Tibial artery (tissue), 4 donors: ENCODE measurements around the gene TNS1.
"Not testable (repeated sequence)": the region's sequence is repeated elsewhere in the genome, so short reads cannot be mapped to it uniquely, and the experiment has no call there.

Experiments used
- DNase-seq, 2 donors: peaks; one replicate each; pipeline ENCODE4 v3.0.0-alpha.2; 2019
- H3K27ac ChIP-seq, 2 donors: fragments of 200-600 bp; sonication (generic) in 1 of 2; 1 replicate in 1 of 2; 2 replicates in 1 of 2; pipeline ENCODE4 v1.5.1; 2018 to 2019; ENCODE audit warnings: mild to moderate bottlenecking in 1 of 2
- H3K27me3 ChIP-seq, 2 donors: fragments of 200-600 bp; sonication (generic) in 1 of 2; one replicate each; pipeline versions ENCODE4 v1.5.1 to v1.6.0; 2016 to 2019
- H3K36me3 ChIP-seq, 3 donors: fragments of 200-600 bp; sonication (generic) in 2 of 3; one replicate each; pipeline ENCODE4 v1.5.1; 2016 to 2019; ENCODE audit warnings: mild to moderate bottlenecking in 2 of 3
- H3K4me1 ChIP-seq, 4 donors: fragments of 200-600 bp; sonication (generic) in 2 of 4; 1 replicate in 3 of 4; 2 replicates in 1 of 4; pipeline ENCODE4 v1.5.1; 2016 to 2019
- H3K4me3 ChIP-seq, 2 donors: fragments of 200-600 bp; sonication (generic) in 1 of 2; 1 replicate in 1 of 2; 2 replicates in 1 of 2; pipeline ENCODE4 v1.5.1; 2018 to 2019; ENCODE audit warnings: mild to moderate bottlenecking in 2 of 2
- H3K9me3 ChIP-seq, 3 donors: fragments of 200-600 bp; sonication (generic) in 1 of 3; one replicate each; pipeline ENCODE4 v1.5.1; 2016 to 2019
- intact Hi-C: fragments of 100-400 bp; cut with DNase I; formaldehyde crosslinking; loops from one replicate; pipeline ENCODE4 v1.15.0; 2023; ENCODE audit warnings: low total_unique reads
- TF ChIP-seq, protein P1 (sequence below), 2 experiments: fragments of 200-600 bp in 1 of 2; fragments of 450-650 bp in 1 of 2; IDR thresholded peaks; one replicate each; pipeline ENCODE4 v1.5.1; 2017 to 2019; ENCODE audit warnings: antibody characterized with exemption in 2 of 2, mild to moderate bottlenecking in 1 of 2, moderate library complexity in 1 of 2

Gene TNS1

DNA sequence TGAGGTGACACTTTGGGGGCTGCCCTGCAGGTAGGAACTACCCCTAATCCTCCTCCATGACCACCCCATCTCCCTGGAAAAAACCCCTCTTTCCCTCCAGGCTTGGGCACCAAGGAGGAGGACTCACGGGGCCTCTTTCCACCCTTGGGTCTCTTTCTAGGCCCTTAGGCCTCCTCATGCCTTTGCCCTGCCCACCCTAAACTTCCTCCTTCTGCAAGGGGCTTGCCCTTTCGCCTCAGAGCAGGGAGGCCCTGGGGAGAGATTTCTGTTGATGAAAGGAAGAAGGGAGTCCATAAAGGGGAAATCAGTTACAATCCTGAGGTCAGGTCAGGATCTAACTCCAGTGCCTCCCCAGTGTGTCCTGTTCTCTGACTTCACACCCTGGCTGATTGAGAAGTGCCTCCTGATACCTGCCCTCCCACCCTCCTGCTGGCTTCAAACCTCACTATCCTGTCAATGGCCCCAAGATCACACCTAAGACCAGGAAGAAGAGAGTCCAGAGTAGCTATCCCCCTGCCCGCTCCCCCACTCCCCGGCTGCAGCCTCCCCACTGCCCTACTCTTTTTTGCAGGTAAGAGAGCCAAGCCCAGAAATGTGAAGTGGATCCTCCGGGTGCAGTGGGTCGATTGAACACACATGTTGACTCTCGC lies 16.7 kb upstream of the TNS1 start:
- H3K36me3 ChIP-seq, result no peaks in the 10 kb centered on the region
- DNase-seq, result peak in 1 of 2 donors; percentile 41
- TF ChIP-seq, protein P1, sequence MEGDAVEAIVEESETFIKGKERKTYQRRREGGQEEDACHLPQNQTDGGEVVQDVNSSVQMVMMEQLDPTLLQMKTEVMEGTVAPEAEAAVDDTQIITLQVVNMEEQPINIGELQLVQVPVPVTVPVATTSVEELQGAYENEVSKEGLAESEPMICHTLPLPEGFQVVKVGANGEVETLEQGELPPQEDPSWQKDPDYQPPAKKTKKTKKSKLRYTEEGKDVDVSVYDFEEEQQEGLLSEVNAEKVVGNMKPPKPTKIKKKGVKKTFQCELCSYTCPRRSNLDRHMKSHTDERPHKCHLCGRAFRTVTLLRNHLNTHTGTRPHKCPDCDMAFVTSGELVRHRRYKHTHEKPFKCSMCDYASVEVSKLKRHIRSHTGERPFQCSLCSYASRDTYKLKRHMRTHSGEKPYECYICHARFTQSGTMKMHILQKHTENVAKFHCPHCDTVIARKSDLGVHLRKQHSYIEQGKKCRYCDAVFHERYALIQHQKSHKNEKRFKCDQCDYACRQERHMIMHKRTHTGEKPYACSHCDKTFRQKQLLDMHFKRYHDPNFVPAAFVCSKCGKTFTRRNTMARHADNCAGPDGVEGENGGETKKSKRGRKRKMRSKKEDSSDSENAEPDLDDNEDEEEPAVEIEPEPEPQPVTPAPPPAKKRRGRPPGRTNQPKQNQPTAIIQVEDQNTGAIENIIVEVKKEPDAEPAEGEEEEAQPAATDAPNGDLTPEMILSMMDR (IDR thresholded peaks at IDR 0.05), result no peak
- no peaks in the 10 kb centered on the region for H3K9me3 ChIP-seq
- intact Hi-C loops, result no loop called here
- H3K27ac ChIP-seq, result peak overlapping the region; percentile 79
- H3K4me3 ChIP-seq, result no peak overlapping the region
- H3K27me3 ChIP-seq, result no peaks in the 10 kb centered on the region
- peaks cover 6 to 87% (median 62%) of the 10 kb centered on the region in 4 donors for H3K4me1 ChIP-seq

DNA sequence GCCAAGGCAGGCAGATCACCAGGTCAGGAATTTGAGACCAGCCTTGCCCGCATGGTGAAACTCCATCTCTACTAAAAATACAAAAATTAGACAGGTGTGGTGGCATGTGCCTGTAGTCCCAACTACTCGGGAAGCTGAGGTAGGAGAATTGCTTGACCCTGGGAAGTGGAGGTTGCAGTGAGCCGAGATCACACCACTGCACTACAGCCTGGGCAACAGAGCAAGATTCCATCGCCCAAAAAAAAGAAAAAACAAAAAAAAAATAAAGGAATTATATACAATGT lies 16.0 kb upstream of the TNS1 start:
- DNase-seq, result not testable (repeated sequence)

DNA sequence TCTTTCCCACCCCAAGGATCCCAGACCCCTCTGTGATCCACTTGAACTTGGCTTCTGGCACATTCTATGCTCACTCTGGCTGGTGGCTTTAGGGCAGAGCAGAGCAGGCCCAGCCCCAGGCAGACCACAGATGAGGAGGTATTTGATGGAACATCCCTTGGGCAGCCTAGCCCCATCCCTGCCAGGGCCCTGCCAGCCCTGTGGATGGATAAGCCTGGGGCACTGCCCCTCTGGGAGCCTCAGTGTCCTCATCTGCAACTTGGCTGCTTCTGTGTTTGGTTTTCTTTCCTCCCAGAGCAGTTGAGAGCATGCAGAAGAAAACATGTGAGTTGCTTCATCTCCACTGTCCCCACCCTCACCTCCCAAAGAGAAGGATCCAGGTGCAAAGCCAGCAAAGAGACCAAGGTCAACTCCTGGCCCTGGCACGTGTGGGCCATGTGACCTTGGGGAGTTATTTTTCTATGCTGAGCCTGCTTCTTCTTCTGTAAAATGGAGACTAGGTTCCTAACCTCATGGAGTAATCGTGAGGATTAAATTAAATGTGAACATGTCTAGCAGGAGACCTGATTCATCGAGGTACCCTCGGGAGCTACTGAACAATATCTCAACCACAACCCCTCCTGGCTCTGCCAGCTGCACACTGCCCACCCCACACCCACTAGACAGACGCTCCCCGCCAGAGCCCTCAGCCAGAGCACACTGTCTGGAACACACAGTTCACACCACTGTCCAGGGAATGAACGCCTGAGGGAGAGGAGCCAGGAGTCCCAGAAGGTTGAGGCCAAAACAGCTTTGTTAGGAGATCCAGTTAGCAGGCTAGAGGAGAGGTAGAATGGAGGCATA lies 14.6 kb upstream of the TNS1 start:
- intact Hi-C loops, result no loop called here
- peaks cover 6 to 69% (median 56%) of the 10 kb centered on the region in 4 donors for H3K4me1 ChIP-seq
- H3K9me3 ChIP-seq, result no peaks in the 10 kb centered on the region
- H3K36me3 ChIP-seq, result no peaks in the 10 kb centered on the region
- peak; percentile 78 to 91 for DNase-seq
- H3K4me3 ChIP-seq, result no peak overlapping the region
- no peaks in the 10 kb centered on the region for H3K27me3 ChIP-seq
- H3K27ac ChIP-seq, result peak overlapping the region; percentile 79
- TF ChIP-seq, protein P1 (IDR thresholded peaks at IDR 0.05), result no peak

More for the DNA sequence above, 16.0 kb upstream of the TNS1 start:
- H3K9me3 ChIP-seq, intact Hi-C loops, H3K27me3 ChIP-seq, H3K4me3 ChIP-seq, H3K36me3 ChIP-seq: not testable (repeated sequence)
- H3K4me1 ChIP-seq, result peaks cover 6 to 83% (median 62%) of the 10 kb centered on the region in 4 donors
- peak overlapping the region; percentile 79 for H3K27ac ChIP-seq

DNA sequence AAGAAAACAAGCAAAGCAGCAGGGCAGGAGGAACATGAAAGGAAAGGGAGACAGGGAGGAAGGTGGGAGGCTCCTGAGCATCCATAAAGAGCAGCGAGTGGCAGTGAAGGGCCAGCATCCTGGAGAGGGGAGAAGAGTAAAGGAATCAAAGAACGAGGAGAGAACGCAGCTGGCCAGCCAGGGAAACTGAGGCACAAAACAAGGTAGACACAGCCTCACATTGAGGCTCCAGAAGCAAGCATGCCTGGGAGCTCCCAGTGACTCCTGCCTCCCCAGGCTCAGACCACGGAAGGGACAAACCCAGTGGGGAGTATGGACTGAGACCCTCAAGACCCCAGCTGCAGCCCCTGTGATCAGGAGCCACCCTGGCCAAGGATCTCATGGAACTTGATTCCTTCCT lies 14.0 kb upstream of the TNS1 start:
- peak in 1 of 2 donors; percentile 63 for DNase-seq
- Histone ChIP-seq H3K4me1 (peaks cover 6 to 63% (median 51%) of the 10 kb centered on the region in 4 donors), H3K4me3 (no peak overlapping the region), H3K27me3 (no peaks in the 10 kb centered on the region), H3K27ac (peak overlapping the region; percentile 79), H3K9me3 (no peaks in the 10 kb centered on the region), H3K36me3 (no peaks in the 10 kb centered on the region)
- intact Hi-C loops, result no loop called here
- TF ChIP-seq, protein P1 (IDR thresholded peaks at IDR 0.05), result no peak

DNA sequence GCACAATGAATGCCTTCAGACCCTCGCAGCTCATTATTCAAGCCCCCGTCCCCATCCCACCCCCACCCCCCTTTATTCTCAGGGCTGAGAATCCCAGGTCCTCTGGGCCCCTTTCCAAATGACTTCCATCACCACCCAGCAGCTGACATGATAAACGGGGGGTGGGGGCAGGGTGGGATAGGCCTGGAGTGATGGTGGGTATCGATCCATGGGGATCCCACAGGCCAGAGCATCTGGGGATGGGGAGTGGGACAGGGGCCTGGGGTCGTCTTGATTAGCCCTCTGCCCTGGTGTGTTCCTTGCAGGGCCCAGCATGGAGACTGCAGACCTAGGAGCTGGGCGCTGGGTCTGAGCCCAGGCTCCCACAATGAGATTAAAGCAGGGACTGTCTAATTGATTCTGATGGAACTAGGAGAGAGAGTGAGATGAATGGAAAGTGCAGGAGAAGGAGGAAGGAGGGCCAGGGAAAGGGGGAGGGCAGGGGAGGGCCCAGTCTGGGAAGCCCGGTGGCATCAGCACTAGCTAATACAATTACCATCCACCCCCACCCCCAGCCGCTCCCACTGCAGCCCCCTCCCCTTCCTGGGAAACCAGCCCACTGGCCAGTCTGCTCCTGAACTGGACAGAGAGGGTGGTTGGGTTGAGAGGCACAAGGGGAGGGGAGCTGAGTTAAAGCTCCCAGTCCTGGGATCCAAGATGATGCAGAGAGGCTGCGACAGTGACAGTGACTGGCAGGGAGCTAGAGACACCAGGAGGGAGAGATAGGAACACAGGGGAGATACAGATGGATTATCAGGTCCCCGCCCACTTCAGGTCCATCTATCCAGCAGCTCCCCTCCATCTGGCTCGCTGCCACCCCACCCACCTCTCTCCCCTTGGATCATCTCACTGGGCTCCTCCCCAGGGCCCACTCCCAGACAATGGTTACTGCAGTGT lies 13.1 kb upstream of the TNS1 start:
- TF ChIP-seq, protein P1 (IDR thresholded peaks at IDR 0.05), result no peak
- no peaks in the 10 kb centered on the region for H3K27me3 ChIP-seq
- H3K4me1 ChIP-seq, result peaks cover 6 to 56% (median 45%) of the 10 kb centered on the region in 4 donors
- DNase-seq, result no peak
- H3K27ac ChIP-seq, result peak overlapping the region; percentile 79
- H3K9me3 ChIP-seq, result no peaks in the 10 kb centered on the region
- intact Hi-C loops, result no loop called here
- no peak overlapping the region for H3K4me3 ChIP-seq
- H3K36me3 ChIP-seq, result no peaks in the 10 kb centered on the region
